ENCODE data around the gene NDUFAF2. TPM values are rescaled to one million over a fixed set of nuclear protein-coding genes. Genes with fewer than 3 reads are reported as not detected.

Gene NDUFAF2
- polyA plus RNA-seq, 1 experiment = 42.0 TPM

- CTCF ChIA-PET = interaction anchor here (1.2 kb wide), 1 partner anchor 112 kb away, joined by 4 read pairs; no protein-coding TSS in a partner anchor
Measured at GRCh38 chr5:61167382-61167781, 222.4 kb downstream of the NDUFAF2 start.

GRCh38 chr5:61168951-61169350 lies 223.9 kb downstream of the NDUFAF2 start:
- no peak for TF ChIP-seq CTCF (IDR thresholded peaks at IDR 0.05; ENCODE audit: low read depth, low read length)
- DNase-seq (ENCODE audit: low read depth, low spot score) = no peak
- ChIA-PET POLR2A (no interaction called here), CTCF (interaction anchor here (0.7 kb wide), 1 partner anchor 188 kb away, joined by 3 read pairs; no protein-coding TSS in a partner anchor)
- H3K4me3 ChIP-seq (ENCODE audit: low read depth, low read length) = no peak overlapping the region
- peaks cover 3% of the 10 kb centered on the region; the same call in 1 of the 2 replicates for H3K9me3 ChIP-seq (ENCODE audit: control insufficient read depth, insufficient read depth, low read length)
- no peak overlapping the region for H3K27ac ChIP-seq (ENCODE audit: low read depth, low read length)
- H3K27me3 ChIP-seq (ENCODE audit: control insufficient read depth, insufficient read depth, low read length) = no peaks in the 10 kb centered on the region

More at GRCh38 chr5:61167382-61167781, 222.4 kb downstream of the NDUFAF2 start:
- no peak overlapping the region for H3K27ac ChIP-seq (ENCODE audit: low read depth, low read length)
- no peaks in the 10 kb centered on the region for H3K27me3 ChIP-seq (ENCODE audit: control insufficient read depth, insufficient read depth, low read length)
- TF ChIP-seq CTCF (IDR thresholded peaks at IDR 0.05; ENCODE audit: low read depth, low read length) = peak; percentile 35; the same call in 1 of the 2 replicates
- no peak overlapping the region for H3K4me3 ChIP-seq (ENCODE audit: low read depth, low read length)
- H3K9me3 ChIP-seq (ENCODE audit: control insufficient read depth, insufficient read depth, low read length) = peaks cover 4% of the 10 kb centered on the region; the same call in 1 of the 2 replicates
- DNase-seq (ENCODE audit: low read depth, low spot score) = no peak
- POLR2A ChIA-PET = no interaction called here

- ChIA-PET POLR2A (no interaction called here), CTCF (no interaction called here)
- DNase-seq (ENCODE audit: low read depth, low spot score) = no peak
- H3K4me3 ChIP-seq (ENCODE audit: low read depth, low read length) = no peak overlapping the region
- H3K27me3 ChIP-seq (ENCODE audit: control insufficient read depth, insufficient read depth, low read length) = no peaks in the 10 kb centered on the region
- H3K27ac ChIP-seq (ENCODE audit: low read depth, low read length) = no peak overlapping the region
- TF ChIP-seq CTCF (IDR thresholded peaks at IDR 0.05; ENCODE audit: low read depth, low read length) = no peak
- H3K9me3 ChIP-seq (ENCODE audit: control insufficient read depth, insufficient read depth, low read length) = no peaks in the 10 kb centered on the region
Measured at GRCh38 chr5:61171479-61171878, 226.5 kb downstream of the NDUFAF2 start.

GRCh38 chr5:61176631-61177030 lies 231.6 kb downstream of the NDUFAF2 start:
- no peaks in the 10 kb centered on the region for H3K9me3 ChIP-seq (ENCODE audit: control insufficient read depth, insufficient read depth, low read length)
- DNase-seq (ENCODE audit: low read depth, low spot score) = no peak
- TF ChIP-seq CTCF (IDR thresholded peaks at IDR 0.05; ENCODE audit: low read depth, low read length) = no peak
- no peak overlapping the region for H3K4me3 ChIP-seq (ENCODE audit: low read depth, low read length)
- no peaks in the 10 kb centered on the region for H3K27me3 ChIP-seq (ENCODE audit: control insufficient read depth, insufficient read depth, low read length)
- H3K27ac ChIP-seq (ENCODE audit: low read depth, low read length) = no peak overlapping the region
- CTCF ChIA-PET = interaction anchor here (1.7 kb wide), 1 partner anchor 482 kb away, joined by 3 read pairs; no protein-coding TSS in a partner anchor
- POLR2A ChIA-PET = no interaction called here

GRCh38 chr5:61177070-61177469 lies 232.1 kb downstream of the NDUFAF2 start:
- DNase-seq (ENCODE audit: low read depth, low spot score) = no peak
- Histone ChIP-seq H3K27me3 (ENCODE audit: control insufficient read depth, insufficient read depth, low read length) (no peaks in the 10 kb centered on the region), H3K27ac (ENCODE audit: low read depth, low read length) (no peak overlapping the region), H3K9me3 (ENCODE audit: control insufficient read depth, insufficient read depth, low read length) (no peaks in the 10 kb centered on the region), H3K4me3 (ENCODE audit: low read depth, low read length) (no peak overlapping the region)
- POLR2A ChIA-PET = no interaction called here
- TF ChIP-seq CTCF (IDR thresholded peaks at IDR 0.05; ENCODE audit: low read depth, low read length) = no peak
- CTCF ChIA-PET = interaction anchor here (1.7 kb wide), 1 partner anchor 482 kb away, joined by 3 read pairs; no protein-coding TSS in a partner anchor

Measured in AG04450 (cell line).